ENCODE data around the gene PLEKHA4. TPM values are rescaled to one million over a fixed set of nuclear protein-coding genes. Genes with fewer than 3 reads are reported as not detected.
"Not testable (repeated sequence)": the region's sequence is repeated elsewhere in the genome, so short reads cannot be mapped to it uniquely, and the experiment has no call there.

Gene PLEKHA4
- total and polyA plus RNA-seq, 9 of the 15 experiments (the other 6 are each of a cell fraction or from before 2014, with no cell fraction given), result 0.07 to 30.8 (median 11.4) TPM

- TF ChIP-seq SIX5 (IDR thresholded peaks at IDR 0.05; ENCODE audit: borderline replicate concordance in 1 of 2, insufficient read depth in 1 of 2, low read depth in 1 of 2, low read length in 2 of 2) (no peak), PPARD (CRISPR knock-in tag; IDR thresholded peaks at IDR 0.05) (no peak), POLR2B (IDR thresholded peaks at IDR 0.05; ENCODE audit: low read depth, partially characterized antibody) (no peak), E4F1 (CRISPR knock-in tag; IDR thresholded peaks at IDR 0.05; ENCODE audit: borderline replicate concordance) (no peak), VEZF1 (CRISPR knock-in tag; IDR thresholded peaks at IDR 0.05) (no peak), NFE2L1 (tag; IDR thresholded peaks at IDR 0.05; ENCODE audit: borderline replicate concordance, low read depth) (no peak)
Observed at GRCh38 chr19:48905664-48906063, 37.2 kb upstream of the PLEKHA4 start (continued).

- H3K4me1 ChIP-seq (replicated peaks in 1 of 2; ENCODE audit: control insufficient read depth in 2 of 2, insufficient read depth in 2 of 2, low read length in 2 of 2), result peaks cover 13 to 43% of the 10 kb centered on the region in 2 experiments; a peak in 4 of 5 replicates
- ATAC-seq; H3K4me2 ChIP-seq (ENCODE audit: insufficient read depth, low read length); intact Hi-C loops (cut with micrococcal nuclease); H3K27ac ChIP-seq (ENCODE audit: extremely low read depth, low read depth, low read length); H3K4me3 ChIP-seq; CTCF ChIA-PET (ENCODE audit: low intra/inter-chr PET ratio); DNase-seq (ENCODE audit: extremely low read depth in 1 of 4, low spot score in 3 of 4); H4K20me1 ChIP-seq (replicated peaks; ENCODE audit: control insufficient read depth, insufficient read depth, low read length); H3K27me3 ChIP-seq (ENCODE audit: control insufficient read depth in 2 of 2, insufficient read depth in 2 of 2, low read length in 2 of 2); H3K9me1 ChIP-seq (ENCODE audit: control insufficient read depth, insufficient read depth, low read length); H2AFZ ChIP-seq (ENCODE audit: low read depth, low read length); FAIRE-seq; in situ Hi-C loops (cut with MboI); BruUV-seq (replicated peaks); H3K9me3 ChIP-seq (replicated peaks; ENCODE audit: control insufficient read depth, insufficient read depth, low read depth, low read length): not testable (repeated sequence)
- H3K36me3 ChIP-seq (ENCODE audit: control insufficient read depth, insufficient read depth, low read length), result peaks cover 51% of the 10 kb centered on the region
- POLR2A ChIA-PET, result interaction anchor here (1.0 kb wide), 1 partner anchor 30 kb away, joined by 3 read pairs; no protein-coding TSS in a partner anchor
- peaks cover 46% of the 10 kb centered on the region for H3K79me2 ChIP-seq (ENCODE audit: control insufficient read depth, insufficient read depth, low read length)
- peak overlapping the region in 1 of 2 experiments; percentile 7; a peak in 1 of 4 replicates for H3K9ac ChIP-seq (ENCODE audit: insufficient read depth in 1 of 2, low read depth in 2 of 2, low read length in 2 of 2)
Observed at GRCh38 chr19:48903788-48904187, 35.4 kb upstream of the PLEKHA4 start.
